ENCODE results near the gene ZDHHC11B. TPM values are rescaled to one million over a fixed set of nuclear protein-coding genes. Genes with fewer than 3 reads are reported as not detected.

The ZDHHC11B gene
- total RNA-seq, 1 experiment from 2014 or later = 0.40 TPM

- ChIA-PET CTCF (no interaction called here), POLR2A (ENCODE audit: unreplicated experiment) (no interaction called here)
- peaks cover 23% of the 10 kb centered on the region for H3K4me1 ChIP-seq (ENCODE audit: insufficient read depth, low read length)
- H2AFZ ChIP-seq (ENCODE audit: low read length) = no peak overlapping the region
- H3F3A ChIP-seq (ENCODE audit: low read length, unreplicated experiment) = no peaks in the 10 kb centered on the region
- no peaks in the 10 kb centered on the region for H3K27me3 ChIP-seq (ENCODE audit: low read length)
- no peaks in the 10 kb centered on the region for H4K20me1 ChIP-seq (ENCODE audit: low read length)
- H3K36me3 ChIP-seq (ENCODE audit: low read depth, low read length) = no peaks in the 10 kb centered on the region
- DNase-seq (no peak), ATAC-seq (no peak)
- intact Hi-C loops (cut with micrococcal nuclease) = no loop called here
- no peak for TF ChIP-seq EZH2phosphoT487 (IDR thresholded peaks at IDR 0.05; ENCODE audit: borderline replicate concordance, low read length)
- no peak for TF ChIP-seq CTCF (conservative IDR thresholded peaks at IDR 0.05; ENCODE audit: low read depth, low read length)
- no peak for TF ChIP-seq EZH2 (IDR thresholded peaks at IDR 0.05; ENCODE audit: low read length, unreplicated experiment)
- H3K9me2 ChIP-seq (replicated peaks; ENCODE audit: low read length) = no peaks in the 10 kb centered on the region
- no peak overlapping the region for H3K27ac ChIP-seq (ENCODE audit: low read length)
- H3K9ac ChIP-seq (ENCODE audit: low read length) = no peak overlapping the region
- no peaks in the 10 kb centered on the region for H3K9me3 ChIP-seq (ENCODE audit: low read length)
- no TSS peak for BruUV-seq (replicated peaks)
- no peak overlapping the region for H3K4me2 ChIP-seq (ENCODE audit: low read length)
- H3K4me3 ChIP-seq (ENCODE audit: low read length) = no peak overlapping the region
- H3K79me2 ChIP-seq (ENCODE audit: low read length) = no peaks in the 10 kb centered on the region
Observed at GRCh38 chr5:676699-677076, 107.8 kb downstream of the ZDHHC11B start.

- H3F3A ChIP-seq (ENCODE audit: low read length, unreplicated experiment) = no peaks in the 10 kb centered on the region
- no peaks in the 10 kb centered on the region for H3K27me3 ChIP-seq (ENCODE audit: low read length)
- BruUV-seq (replicated peaks) = no TSS peak
- H3K9ac ChIP-seq (ENCODE audit: low read length) = no peak overlapping the region
- peaks cover 29% of the 10 kb centered on the region for H3K4me1 ChIP-seq (ENCODE audit: insufficient read depth, low read length)
- ChIA-PET CTCF (no interaction called here), POLR2A (ENCODE audit: unreplicated experiment) (no interaction called here)
- TF ChIP-seq EZH2 (IDR thresholded peaks at IDR 0.05; ENCODE audit: low read length, unreplicated experiment) (no peak), EZH2phosphoT487 (IDR thresholded peaks at IDR 0.05; ENCODE audit: borderline replicate concordance, low read length) (no peak), CTCF (conservative IDR thresholded peaks at IDR 0.05; ENCODE audit: low read depth, low read length) (no peak)
- H3K27ac ChIP-seq (ENCODE audit: low read length) = no peak overlapping the region
- no peak overlapping the region for H3K4me2 ChIP-seq (ENCODE audit: low read length)
- ATAC-seq (no peak), DNase-seq (no peak)
- no peak overlapping the region for H3K4me3 ChIP-seq (ENCODE audit: low read length)
- intact Hi-C loops (cut with micrococcal nuclease) = no loop called here
- H2AFZ ChIP-seq (ENCODE audit: low read length) = no peak overlapping the region
- H3K79me2 ChIP-seq (ENCODE audit: low read length) = no peaks in the 10 kb centered on the region
- no peaks in the 10 kb centered on the region for H3K36me3 ChIP-seq (ENCODE audit: low read depth, low read length)
- no peaks in the 10 kb centered on the region for H3K9me3 ChIP-seq (ENCODE audit: low read length)
- no peaks in the 10 kb centered on the region for H4K20me1 ChIP-seq (ENCODE audit: low read length)
- no peaks in the 10 kb centered on the region for H3K9me2 ChIP-seq (replicated peaks; ENCODE audit: low read length)
Observed at GRCh38 chr5:675871-676698, 108.4 kb downstream of the ZDHHC11B start.

GRCh38 chr5:675111-675870 lies 109.2 kb downstream of the ZDHHC11B start:
- no peaks in the 10 kb centered on the region for H3K27me3 ChIP-seq (ENCODE audit: low read length)
- no peaks in the 10 kb centered on the region for H3K79me2 ChIP-seq (ENCODE audit: low read length)
- H4K20me1 ChIP-seq (ENCODE audit: low read length) = no peaks in the 10 kb centered on the region
- no peaks in the 10 kb centered on the region for H3F3A ChIP-seq (ENCODE audit: low read length, unreplicated experiment)
- no peaks in the 10 kb centered on the region for H3K9me3 ChIP-seq (ENCODE audit: low read length)
- H3K4me3 ChIP-seq (ENCODE audit: low read length) = no peak overlapping the region
- no peak overlapping the region for H2AFZ ChIP-seq (ENCODE audit: low read length)
- H3K9me2 ChIP-seq (replicated peaks; ENCODE audit: low read length) = no peaks in the 10 kb centered on the region
- DNase-seq = no peak
- H3K4me1 ChIP-seq (ENCODE audit: insufficient read depth, low read length) = peaks cover 29% of the 10 kb centered on the region
- no peak overlapping the region for H3K27ac ChIP-seq (ENCODE audit: low read length)
- no peak overlapping the region for H3K4me2 ChIP-seq (ENCODE audit: low read length)
- intact Hi-C loops (cut with micrococcal nuclease) = no loop called here
- TF ChIP-seq EZH2 (IDR thresholded peaks at IDR 0.05; ENCODE audit: low read length, unreplicated experiment) (no peak), CTCF (conservative IDR thresholded peaks at IDR 0.05; ENCODE audit: low read depth, low read length) (no peak), EZH2phosphoT487 (IDR thresholded peaks at IDR 0.05; ENCODE audit: borderline replicate concordance, low read length) (no peak)
- POLR2A ChIA-PET (ENCODE audit: unreplicated experiment) = no interaction called here
- no peaks in the 10 kb centered on the region for H3K36me3 ChIP-seq (ENCODE audit: low read depth, low read length)
- no peak for ATAC-seq
- no TSS peak for BruUV-seq (replicated peaks)
- H3K9ac ChIP-seq (ENCODE audit: low read length) = no peak overlapping the region
- CTCF ChIA-PET = no interaction called here
